Measurements from ENCODE around the gene DAD1.

DAD1 gene

GRCh38 chr14:22606380-22606779, 17.4 kb upstream of the DAD1 start:
- Histone ChIP-seq H2AFZ (ENCODE audit: low read length) (no peak overlapping the region), H3K27ac (ENCODE audit: low read depth, low read length, poor library complexity, severe bottlenecking) (no peak overlapping the region), H3K9me2 (ENCODE audit: low read depth, low read length) (no peaks in the 10 kb centered on the region), H3K4me2 (ENCODE audit: low read length) (no peak overlapping the region), H3K27me3 (ENCODE audit: insufficient read depth, low read length) (no peaks in the 10 kb centered on the region), H3K4me1 (ENCODE audit: insufficient read depth, low read length, severe bottlenecking) (no peaks in the 10 kb centered on the region), H3K9me3 (ENCODE audit: low read length) (no peaks in the 10 kb centered on the region), H3F3A (ENCODE audit: insufficient read depth, low read length) (no peaks in the 10 kb centered on the region), H3K79me2 (ENCODE audit: insufficient read depth, low read length) (no peaks in the 10 kb centered on the region), H3K4me3 (ENCODE audit: low read depth, low read length, poor library complexity, severe bottlenecking) (no peak overlapping the region), H4K20me1 (ENCODE audit: insufficient read depth, low read length) (no peaks in the 10 kb centered on the region), H3K36me3 (ENCODE audit: insufficient read depth, low read length) (peaks cover 55% of the 10 kb centered on the region; the same call in 1 of the 2 replicates), H3K9ac (ENCODE audit: low read length) (no peak overlapping the region)
- TF ChIP-seq, protein P1, sequence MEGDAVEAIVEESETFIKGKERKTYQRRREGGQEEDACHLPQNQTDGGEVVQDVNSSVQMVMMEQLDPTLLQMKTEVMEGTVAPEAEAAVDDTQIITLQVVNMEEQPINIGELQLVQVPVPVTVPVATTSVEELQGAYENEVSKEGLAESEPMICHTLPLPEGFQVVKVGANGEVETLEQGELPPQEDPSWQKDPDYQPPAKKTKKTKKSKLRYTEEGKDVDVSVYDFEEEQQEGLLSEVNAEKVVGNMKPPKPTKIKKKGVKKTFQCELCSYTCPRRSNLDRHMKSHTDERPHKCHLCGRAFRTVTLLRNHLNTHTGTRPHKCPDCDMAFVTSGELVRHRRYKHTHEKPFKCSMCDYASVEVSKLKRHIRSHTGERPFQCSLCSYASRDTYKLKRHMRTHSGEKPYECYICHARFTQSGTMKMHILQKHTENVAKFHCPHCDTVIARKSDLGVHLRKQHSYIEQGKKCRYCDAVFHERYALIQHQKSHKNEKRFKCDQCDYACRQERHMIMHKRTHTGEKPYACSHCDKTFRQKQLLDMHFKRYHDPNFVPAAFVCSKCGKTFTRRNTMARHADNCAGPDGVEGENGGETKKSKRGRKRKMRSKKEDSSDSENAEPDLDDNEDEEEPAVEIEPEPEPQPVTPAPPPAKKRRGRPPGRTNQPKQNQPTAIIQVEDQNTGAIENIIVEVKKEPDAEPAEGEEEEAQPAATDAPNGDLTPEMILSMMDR (IDR thresholded peaks at IDR 0.05; ENCODE audit: low read length) = no peak

DNA sequence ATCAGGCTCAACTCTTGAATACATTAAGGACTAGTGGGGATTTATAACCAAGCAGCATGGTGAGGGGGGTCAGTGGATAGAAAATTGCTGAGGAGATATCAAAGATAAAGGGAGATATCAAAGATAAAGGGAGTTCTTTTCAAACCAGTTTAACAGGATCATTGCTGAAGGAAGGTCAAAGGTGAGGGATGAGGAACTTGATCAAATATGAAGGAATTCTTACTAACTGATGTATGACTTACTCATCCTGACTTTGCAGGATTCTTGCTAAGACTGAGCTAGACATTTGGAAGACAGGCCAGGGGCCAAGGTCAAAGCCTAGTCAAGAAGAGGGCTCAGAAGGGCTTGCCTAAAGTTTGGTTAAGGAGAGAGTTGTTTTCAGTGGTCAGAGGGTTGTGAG, 13.8 kb upstream of the DAD1 start:
- Histone ChIP-seq H3K27ac (ENCODE audit: low read depth, low read length, poor library complexity, severe bottlenecking) (no peak overlapping the region), H3K79me2 (ENCODE audit: insufficient read depth, low read length) (no peaks in the 10 kb centered on the region), H3K36me3 (ENCODE audit: insufficient read depth, low read length) (peaks cover 37% of the 10 kb centered on the region; the same call in 1 of the 2 replicates), H3K4me1 (ENCODE audit: insufficient read depth, low read length, severe bottlenecking) (peaks cover 20% of the 10 kb centered on the region), H3F3A (ENCODE audit: insufficient read depth, low read length) (no peaks in the 10 kb centered on the region), H3K27me3 (ENCODE audit: insufficient read depth, low read length) (no peaks in the 10 kb centered on the region), H3K9me2 (ENCODE audit: low read depth, low read length) (no peaks in the 10 kb centered on the region), H3K4me3 (ENCODE audit: low read depth, low read length, poor library complexity, severe bottlenecking) (no peak overlapping the region), H4K20me1 (ENCODE audit: insufficient read depth, low read length) (no peaks in the 10 kb centered on the region), H3K9me3 (ENCODE audit: low read length) (no peaks in the 10 kb centered on the region), H3K4me2 (ENCODE audit: low read length) (no peak overlapping the region), H2AFZ (ENCODE audit: low read length) (no peak overlapping the region), H3K9ac (ENCODE audit: low read length) (no peak overlapping the region)
- no peak for TF ChIP-seq EZH2 (IDR thresholded peaks at IDR 0.05; ENCODE audit: borderline replicate concordance, low read length)
- TF ChIP-seq, protein P1 (IDR thresholded peaks at IDR 0.05; ENCODE audit: low read length) = no peak

GRCh38 chr14:22601996-22602395, 13.0 kb upstream of the DAD1 start:
- Histone ChIP-seq H3K36me3 (ENCODE audit: insufficient read depth, low read length) (peaks cover 28% of the 10 kb centered on the region; the same call in 1 of the 2 replicates), H3K9me2 (ENCODE audit: low read depth, low read length) (no peaks in the 10 kb centered on the region), H4K20me1 (ENCODE audit: insufficient read depth, low read length) (no peaks in the 10 kb centered on the region), H3K9me3 (ENCODE audit: low read length) (no peaks in the 10 kb centered on the region), H3K27ac (ENCODE audit: low read depth, low read length, poor library complexity, severe bottlenecking) (no peak overlapping the region), H3K9ac (ENCODE audit: low read length) (no peak overlapping the region), H3K4me3 (ENCODE audit: low read depth, low read length, poor library complexity, severe bottlenecking) (no peak overlapping the region), H2AFZ (ENCODE audit: low read length) (no peak overlapping the region), H3K27me3 (ENCODE audit: insufficient read depth, low read length) (no peaks in the 10 kb centered on the region), H3K79me2 (ENCODE audit: insufficient read depth, low read length) (no peaks in the 10 kb centered on the region), H3K4me2 (ENCODE audit: low read length) (no peak overlapping the region), H3F3A (ENCODE audit: insufficient read depth, low read length) (no peaks in the 10 kb centered on the region), H3K4me1 (ENCODE audit: insufficient read depth, low read length, severe bottlenecking) (peaks cover 26% of the 10 kb centered on the region)
- TF ChIP-seq, protein P1 (IDR thresholded peaks at IDR 0.05; ENCODE audit: low read length) = no peak
- TF ChIP-seq EZH2 (IDR thresholded peaks at IDR 0.05; ENCODE audit: borderline replicate concordance, low read length) = no peak

Data from OCI-LY1 (cell line).